HEK293 (cell line): ENCODE measurements around the gene BSDC1.
A peak's percentile ranks its signal among the peaks of the same experiment; 100 is the strongest.

Source experiments
- GFI1B ChIP-seq: fragments of 450-650 bp; formaldehyde crosslinking; IDR thresholded peaks from 2 replicates; pipeline ENCODE4 v1.5.1; 2016; ENCODE audit warnings: missing biosample characterization, missing genetic modification characterization
- MZF1 ChIP-seq: fragments of 450-650 bp; formaldehyde crosslinking; IDR thresholded peaks from 2 replicates; pipeline ENCODE4 v1.5.1; 2017; ENCODE audit warnings: missing biosample characterization, missing genetic modification characterization, borderline replicate concordance
- SCRT1 ChIP-seq: fragments of 450-650 bp; formaldehyde crosslinking; IDR thresholded peaks from 2 replicates; pipeline ENCODE4 v1.5.1; 2016; ENCODE audit warnings: missing biosample characterization, missing genetic modification characterization, borderline replicate concordance
- SCRT2 ChIP-seq: fragments of 450-650 bp; formaldehyde crosslinking; IDR thresholded peaks from 2 replicates; pipeline ENCODE4 v1.5.1; 2016; ENCODE audit warnings: missing biosample characterization, missing genetic modification characterization
- SP2 ChIP-seq: fragments of 450-650 bp; formaldehyde crosslinking; IDR thresholded peaks from 2 replicates; pipeline ENCODE4 v1.5.1; 2016; ENCODE audit warnings: missing biosample characterization, missing genetic modification characterization
- SP3 ChIP-seq: fragments of 450-650 bp; formaldehyde crosslinking; IDR thresholded peaks from 2 replicates; pipeline ENCODE4 v1.5.1; 2016; ENCODE audit warnings: missing biosample characterization, missing genetic modification characterization
- TSHZ1 ChIP-seq: fragments of 450-650 bp; formaldehyde crosslinking; IDR thresholded peaks from 2 replicates; pipeline ENCODE4 v1.5.1; 2016; ENCODE audit warnings: missing biosample characterization, missing genetic modification characterization, borderline replicate concordance
- ZBTB21 ChIP-seq: fragments of 450-650 bp; formaldehyde crosslinking; IDR thresholded peaks from 2 replicates; pipeline ENCODE4 v1.5.1; 2017; ENCODE audit warnings: missing biosample characterization, missing genetic modification characterization
- ZBTB44 ChIP-seq: fragments of 450-650 bp; IDR thresholded peaks from 2 replicates; pipeline ENCODE4 v1.5.1; 2018; ENCODE audit warnings: missing biosample characterization, mild to moderate bottlenecking, missing genetic modification characterization
- ZNF157 ChIP-seq: fragments of 450-650 bp; formaldehyde crosslinking; IDR thresholded peaks from 2 replicates; pipeline ENCODE4 v1.5.1; 2016; ENCODE audit warnings: missing biosample characterization, missing genetic modification characterization
- ZNF169 ChIP-seq: fragments of 450-650 bp; formaldehyde crosslinking; IDR thresholded peaks from 2 replicates; pipeline ENCODE4 v1.5.1; 2016; ENCODE audit warnings: missing biosample characterization, missing genetic modification characterization
- ZNF184 ChIP-seq: fragments of 450-650 bp; IDR thresholded peaks from 2 replicates; pipeline ENCODE4 v1.5.1; 2018; ENCODE audit warnings: missing biosample characterization, mild to moderate bottlenecking, missing genetic modification characterization
- ZNF202 ChIP-seq: fragments of 450-650 bp; formaldehyde crosslinking; IDR thresholded peaks from 2 replicates; pipeline ENCODE4 v1.5.1; 2016; ENCODE audit warnings: missing biosample characterization, missing genetic modification characterization, borderline replicate concordance
- ZNF324 ChIP-seq: fragments of 450-650 bp; formaldehyde crosslinking; IDR thresholded peaks from 2 replicates; pipeline ENCODE4 v1.5.1; 2016; ENCODE audit warnings: missing biosample characterization, missing genetic modification characterization
- ZNF404 ChIP-seq: fragments of 450-650 bp; formaldehyde crosslinking; IDR thresholded peaks from 2 replicates; pipeline ENCODE4 v1.5.1; 2017; ENCODE audit warnings: missing biosample characterization, missing genetic modification characterization
- ZNF423 ChIP-seq: fragments of 450-650 bp; formaldehyde crosslinking; IDR thresholded peaks from 2 replicates; pipeline ENCODE4 v1.5.1; 2016; ENCODE audit warnings: missing biosample characterization, missing genetic modification characterization
- ZNF426 ChIP-seq: fragments of 450-650 bp; formaldehyde crosslinking; IDR thresholded peaks from 2 replicates; pipeline ENCODE4 v1.5.1; 2017; ENCODE audit warnings: missing biosample characterization, missing genetic modification characterization, mild to moderate bottlenecking, inconsistent platforms, moderate library complexity
- ZNF501 ChIP-seq: fragments of 450-650 bp; formaldehyde crosslinking; IDR thresholded peaks from 2 replicates; pipeline ENCODE4 v1.5.1; 2016; ENCODE audit warnings: missing biosample characterization, missing genetic modification characterization
- ZNF510 ChIP-seq: fragments of 450-650 bp; formaldehyde crosslinking; IDR thresholded peaks from 2 replicates; pipeline ENCODE4 v1.5.1; 2018; ENCODE audit warnings: mild to moderate bottlenecking, missing genetic modification characterization, missing biosample characterization; ENCODE audit not compliant: insufficient replicate concordance
- ZNF529 ChIP-seq: fragments of 450-650 bp; formaldehyde crosslinking; IDR thresholded peaks from 2 replicates; pipeline ENCODE4 v1.5.1; 2017; ENCODE audit warnings: missing genetic modification characterization, missing biosample characterization; ENCODE audit not compliant: insufficient replicate concordance
- ZNF530 ChIP-seq: fragments of 450-650 bp; formaldehyde crosslinking; IDR thresholded peaks from 2 replicates; pipeline ENCODE4 v1.5.1; 2016; ENCODE audit warnings: low read depth, missing biosample characterization, missing genetic modification characterization
- ZNF585B ChIP-seq: fragments of 450-650 bp; formaldehyde crosslinking; IDR thresholded peaks from 2 replicates; pipeline ENCODE4 v1.5.1; 2016; ENCODE audit warnings: missing biosample characterization, missing genetic modification characterization
- ZNF707 ChIP-seq: fragments of 450-650 bp; formaldehyde crosslinking; IDR thresholded peaks from 2 replicates; pipeline ENCODE4 v1.5.1; 2016; ENCODE audit warnings: missing biosample characterization, missing genetic modification characterization
- ZNF776 ChIP-seq: fragments of 450-650 bp; formaldehyde crosslinking; IDR thresholded peaks from 2 replicates; pipeline ENCODE4 v1.5.0; 2017; ENCODE audit warnings: missing biosample characterization, missing genetic modification characterization, borderline replicate concordance
- ZNF791 ChIP-seq: fragments of 450-650 bp; formaldehyde crosslinking; IDR thresholded peaks from 2 replicates; pipeline ENCODE4 v1.5.1; 2016; ENCODE audit warnings: missing biosample characterization, missing genetic modification characterization
- ZNF792 ChIP-seq: fragments of 450-650 bp; formaldehyde crosslinking; IDR thresholded peaks from 2 replicates; pipeline ENCODE4 v1.5.1; 2016; ENCODE audit warnings: missing biosample characterization, missing genetic modification characterization
- TF ChIP-seq, protein P1 (sequence below): fragments of 450-650 bp; formaldehyde crosslinking; IDR thresholded peaks from 2 replicates; pipeline ENCODE4 v1.5.1; 2016; ENCODE audit warnings: missing biosample characterization, missing genetic modification characterization
- TF ChIP-seq, protein P2 (sequence below): fragments of 450-650 bp; formaldehyde crosslinking; IDR thresholded peaks from 2 replicates; pipeline ENCODE4 v1.5.1; 2016; ENCODE audit warnings: missing biosample characterization, missing genetic modification characterization
- TF ChIP-seq, protein P3 (sequence below): fragments of 450-650 bp; formaldehyde crosslinking; IDR thresholded peaks from 2 replicates; pipeline ENCODE4 v1.5.1; 2016; ENCODE audit warnings: missing biosample characterization, missing genetic modification characterization
- TF ChIP-seq, protein P4 (sequence below): fragments of 450-650 bp; formaldehyde crosslinking; IDR thresholded peaks from 2 replicates; pipeline ENCODE4 v1.5.1; 2017; ENCODE audit warnings: missing biosample characterization, mild to moderate bottlenecking, missing genetic modification characterization, moderate library complexity

Gene BSDC1

GRCh38 chr1:32335790-32336590 lies 58.3 kb downstream of the BSDC1 start, which contains the start of gene MARCKSL1 (continued):
- TF ChIP-seq, protein P1, sequence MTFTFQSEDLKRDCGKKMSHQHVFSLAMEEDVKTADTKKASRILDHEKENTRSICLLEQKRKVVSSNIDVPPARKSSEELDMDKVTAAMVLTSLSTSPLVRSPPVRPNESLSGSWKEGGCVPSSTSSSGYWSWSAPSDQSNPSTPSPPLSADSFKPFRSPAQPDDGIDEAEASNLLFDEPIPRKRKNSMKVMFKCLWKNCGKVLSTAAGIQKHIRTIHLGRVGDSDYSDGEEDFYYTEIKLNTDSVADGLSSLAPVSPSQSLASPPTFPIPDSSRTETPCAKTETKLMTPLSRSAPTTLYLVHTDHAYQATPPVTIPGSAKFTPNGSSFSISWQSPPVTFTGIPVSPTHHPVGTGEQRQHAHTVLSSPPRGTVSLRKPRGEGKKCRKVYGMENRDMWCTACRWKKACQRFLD (tag by site-specific recombination): no peak
- no peak for TF ChIP-seq ZNF324 (tag by site-specific recombination)
- TF ChIP-seq ZNF792 (tag by site-specific recombination): no peak
- no peak for TF ChIP-seq TSHZ1 (tag by site-specific recombination)
- no peak; the same call in 1 of the 2 replicates for TF ChIP-seq ZNF423 (tag by site-specific recombination)
- TF ChIP-seq ZNF404 (tag by site-specific recombination): no peak
- no peak for TF ChIP-seq SCRT2 (tag by site-specific recombination)
- TF ChIP-seq ZNF169 (tag by site-specific recombination): 0 out of 2 replicates have a peak, but pooled peaks have one; percentile 26
- no peak for TF ChIP-seq ZNF776 (tag by site-specific recombination)
- no peak for TF ChIP-seq GFI1B (tag by site-specific recombination)
- TF ChIP-seq, protein P2, sequence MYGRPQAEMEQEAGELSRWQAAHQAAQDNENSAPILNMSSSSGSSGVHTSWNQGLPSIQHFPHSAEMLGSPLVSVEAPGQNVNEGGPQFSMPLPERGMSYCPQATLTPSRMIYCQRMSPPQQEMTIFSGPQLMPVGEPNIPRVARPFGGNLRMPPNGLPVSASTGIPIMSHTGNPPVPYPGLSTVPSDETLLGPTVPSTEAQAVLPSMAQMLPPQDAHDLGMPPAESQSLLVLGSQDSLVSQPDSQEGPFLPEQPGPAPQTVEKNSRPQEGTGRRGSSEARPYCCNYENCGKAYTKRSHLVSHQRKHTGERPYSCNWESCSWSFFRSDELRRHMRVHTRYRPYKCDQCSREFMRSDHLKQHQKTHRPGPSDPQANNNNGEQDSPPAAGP (tag by site-specific recombination): no peak
- no peak for TF ChIP-seq MZF1 (tag by site-specific recombination)
- no peak for TF ChIP-seq ZBTB21 (tag by site-specific recombination)
- TF ChIP-seq, protein P3, sequence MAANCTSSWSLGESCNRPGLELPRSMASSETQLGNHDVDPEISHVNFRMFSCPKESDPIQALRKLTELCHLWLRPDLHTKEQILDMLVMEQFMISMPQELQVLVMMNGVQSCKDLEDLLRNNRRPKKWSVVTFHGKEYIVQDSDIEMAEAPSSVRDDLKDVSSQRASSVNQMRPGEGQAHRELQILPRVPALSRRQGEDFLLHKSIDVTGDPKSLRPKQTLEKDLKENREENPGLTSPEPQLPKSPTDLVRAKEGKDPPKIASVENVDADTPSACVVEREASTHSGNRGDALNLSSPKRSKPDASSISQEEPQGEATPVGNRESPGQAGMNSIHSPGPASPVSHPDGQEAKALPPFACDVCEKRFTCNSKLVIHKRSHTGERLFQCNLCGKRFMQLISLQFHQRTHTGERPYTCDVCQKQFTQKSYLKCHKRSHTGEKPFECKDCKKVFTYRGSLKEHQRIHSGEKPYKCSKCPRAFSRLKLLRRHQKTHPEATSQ (tag by site-specific recombination): no peak
- TF ChIP-seq SP2 (tag by site-specific recombination): peak; percentile 68
- TF ChIP-seq ZNF530 (tag by site-specific recombination): no peak
- TF ChIP-seq, protein P4, sequence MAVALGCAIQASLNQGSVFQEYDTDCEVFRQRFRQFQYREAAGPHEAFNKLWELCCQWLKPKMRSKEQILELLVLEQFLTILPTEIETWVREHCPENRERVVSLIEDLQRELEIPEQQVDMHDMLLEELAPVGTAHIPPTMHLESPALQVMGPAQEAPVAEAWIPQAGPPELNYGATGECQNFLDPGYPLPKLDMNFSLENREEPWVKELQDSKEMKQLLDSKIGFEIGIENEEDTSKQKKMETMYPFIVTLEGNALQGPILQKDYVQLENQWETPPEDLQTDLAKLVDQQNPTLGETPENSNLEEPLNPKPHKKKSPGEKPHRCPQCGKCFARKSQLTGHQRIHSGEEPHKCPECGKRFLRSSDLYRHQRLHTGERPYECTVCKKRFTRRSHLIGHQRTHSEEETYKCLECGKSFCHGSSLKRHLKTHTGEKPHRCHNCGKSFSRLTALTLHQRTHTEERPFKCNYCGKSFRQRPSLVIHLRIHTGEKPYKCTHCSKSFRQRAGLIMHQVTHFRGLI (tag by site-specific recombination): no peak
- TF ChIP-seq SP3 (tag by site-specific recombination): peak; percentile 69
- TF ChIP-seq ZNF501 (tag by site-specific recombination): no peak
- no peak for TF ChIP-seq ZNF202 (tag by site-specific recombination)
- no peak for TF ChIP-seq ZNF585B (tag by site-specific recombination)
- no peak for TF ChIP-seq ZNF426 (tag by site-specific recombination)
- no peak for TF ChIP-seq ZBTB44 (tag by site-specific recombination)
- TF ChIP-seq ZNF529 (tag by site-specific recombination): no peak
- no peak for TF ChIP-seq ZNF157 (tag by site-specific recombination)
- TF ChIP-seq ZNF791 (tag by site-specific recombination): no peak
- no peak for TF ChIP-seq ZNF510 (tag by site-specific recombination)
- TF ChIP-seq ZNF707: no peak
- TF ChIP-seq SCRT1 (tag by site-specific recombination): no peak
- no peak for TF ChIP-seq ZNF184
